GM21423 (cell line): ENCODE data around the gene VANGL2.

Source experiments
- ATAC-seq: cut with Tn5 transposase; IDR thresholded peaks from one replicate; pipeline ENCODE4 v1.9.1; 2021; ENCODE audit warnings: mild to moderate bottlenecking, moderate library complexity; ENCODE audit not compliant: unreplicated experiment

Gene VANGL2

GRCh38 chr1:160400223-160400645 lies at the start of gene VANGL2:
Gene VANGL2, plus strand, starts transcription at chr1:160400564. Its CDS starts 15,274 bp downstream, at chr1:160415838.
- no peak for ATAC-seq

- ATAC-seq: no peak
Observed at GRCh38 chr1:160351629-160352028, 48.7 kb upstream of the VANGL2 start.

- no peak for ATAC-seq
Observed at GRCh38 chr1:160352555-160352954, 47.8 kb upstream of the VANGL2 start.

- no peak for ATAC-seq
Observed at GRCh38 chr1:160353223-160353622, 47.1 kb upstream of the VANGL2 start.

GRCh38 chr1:160354388-160354985 lies 45.9 kb upstream of the VANGL2 start:
- no peak for ATAC-seq

- no peak for ATAC-seq
Observed at GRCh38 chr1:160357286-160358002, 42.9 kb upstream of the VANGL2 start.

- no peak for ATAC-seq
Observed at GRCh38 chr1:160358073-160358472, 42.3 kb upstream of the VANGL2 start.

GRCh38 chr1:160359559-160360226 lies 40.7 kb upstream of the VANGL2 start:
- ATAC-seq: no peak

GRCh38 chr1:160360227-160360695 lies 40.1 kb upstream of the VANGL2 start:
- ATAC-seq: no peak

GRCh38 chr1:160361199-160361598 lies 39.2 kb upstream of the VANGL2 start:
- ATAC-seq: no peak

- no peak for ATAC-seq
Observed at GRCh38 chr1:160361814-160362167, 38.6 kb upstream of the VANGL2 start.

GRCh38 chr1:160362168-160362957 lies 38.0 kb upstream of the VANGL2 start:
- ATAC-seq: no peak

- no peak for ATAC-seq
Observed at GRCh38 chr1:160363010-160363409, 37.4 kb upstream of the VANGL2 start.

- ATAC-seq: no peak
Observed at GRCh38 chr1:160363951-160364735, 36.2 kb upstream of the VANGL2 start.

- no peak for ATAC-seq
Observed at GRCh38 chr1:160365325-160365724, 35.0 kb upstream of the VANGL2 start.

- no peak for ATAC-seq
Observed at GRCh38 chr1:160366731-160367515, 33.4 kb upstream of the VANGL2 start, which contains the start of gene NHLH1. Gene NHLH1, plus strand, starts transcription at chr1:160367071. Its CDS starts 3,661 bp downstream, at chr1:160370732.

- ATAC-seq: no peak
Observed at GRCh38 chr1:160367516-160367900, 32.9 kb upstream of the VANGL2 start.

GRCh38 chr1:160367934-160368923 lies 32.1 kb upstream of the VANGL2 start:
- ATAC-seq: no peak
